Fibroblast of lung (primary cell): ENCODE measurements around the gene HAUS1. TPM values are rescaled to one million over a fixed set of nuclear protein-coding genes. Genes with fewer than 3 reads are reported as not detected.

Experiments used
- DNase-seq, 2 donors: peaks; one replicate each; pipeline versions ENCODE4 v3.0.0 to v3.0.0-alpha.2; 2010; ENCODE audit warnings: low read depth in 2 of 2
- H2AFZ ChIP-seq: 2 replicates; pipeline ENCODE4 v1.5.1; 2012; ENCODE audit warnings: low read length, control low read depth, inconsistent platforms
- H3K27ac ChIP-seq: 2 replicates; pipeline ENCODE4 v1.5.1; 2011; ENCODE audit warnings: low read length, control low read depth; ENCODE audit not compliant: insufficient read depth
- H3K27me3 ChIP-seq: 2 replicates; pipeline ENCODE4 v1.5.1; 2011; ENCODE audit warnings: mild to moderate bottlenecking, low read length; ENCODE audit not compliant: control insufficient read depth, insufficient read depth
- H3K36me3 ChIP-seq: 2 replicates; pipeline ENCODE4 v1.5.1; 2011; ENCODE audit warnings: low read length; ENCODE audit not compliant: control insufficient read depth, insufficient read depth
- H3K4me1 ChIP-seq: 2 replicates; pipeline ENCODE4 v1.5.1; 2011; ENCODE audit warnings: low read length; ENCODE audit not compliant: control insufficient read depth, insufficient read depth; ENCODE audit errors: extremely low read depth
- H3K4me2 ChIP-seq: 2 replicates; pipeline ENCODE4 v1.5.1; 2011; ENCODE audit warnings: low read length, control low read depth; ENCODE audit not compliant: insufficient read depth; ENCODE audit errors: extremely low read depth
- H3K4me3 ChIP-seq, 4 experiments: fragments of 200-600 bp in 1 of 4; sonication (generic) in 1 of 4; replicated peaks in 1 of 4; 2 replicates each; pipeline ENCODE4 v1.5.1; 2011 to 2016; ENCODE audit warnings: low read length in 4 of 4, low read depth in 3 of 4, mild to moderate bottlenecking in 3 of 4, control low read depth in 2 of 4, inconsistent platforms in 1 of 4, mixed read lengths in 1 of 4; ENCODE audit not compliant: insufficient read depth in 1 of 4; ENCODE audit errors: control extremely low read depth in 1 of 4
- H3K79me2 ChIP-seq: 2 replicates; pipeline ENCODE4 v1.5.1; 2012; ENCODE audit warnings: mild to moderate bottlenecking, low read length, inconsistent platforms; ENCODE audit not compliant: control insufficient read depth, insufficient read depth
- H3K9ac ChIP-seq: 2 replicates; pipeline ENCODE4 v1.5.1; 2011; ENCODE audit warnings: mild to moderate bottlenecking, low read length, control low read depth; ENCODE audit not compliant: insufficient read depth
- H3K9me3 ChIP-seq: 2 replicates; pipeline ENCODE4 v1.5.1; 2012; ENCODE audit warnings: low read depth, low read length; ENCODE audit not compliant: control insufficient read depth, insufficient read depth
- H4K20me1 ChIP-seq: 2 replicates; pipeline ENCODE4 v1.5.1; 2011; ENCODE audit warnings: low read length; ENCODE audit not compliant: control insufficient read depth, insufficient read depth; ENCODE audit errors: extremely low read depth
- CTCF ChIP-seq, 2 donors: IDR thresholded peaks in 1 of 2; conservative IDR thresholded peaks in 1 of 2; 1 replicate in 1 of 2; 2 replicates in 1 of 2; pipeline ENCODE4 v1.5.1; 2011 to 2012; ENCODE audit warnings: low read length in 2 of 2, control low read depth in 1 of 2, inconsistent platforms in 1 of 2, low read depth in 1 of 2, mild to moderate bottlenecking in 1 of 2
- EZH2 ChIP-seq: IDR thresholded peaks from 2 replicates; pipeline ENCODE4 v1.5.1; 2012; ENCODE audit warnings: low read length, control low read depth, mild to moderate bottlenecking; ENCODE audit errors: missing control alignments
- polyA plus RNA-seq, 2 donors: library from polyadenylated mRNA; depleted of rRNA in 1 of 2; stranded (reverse) in 1 of 2; unstranded in 1 of 2; fragments of >200 nt; gene quantifications; 2 replicates each; pipeline ENCODE4 v1.2.1, GENCODE V29; 2011 to 2012; ENCODE audit warnings: missing spikeins in 1 of 2
- total RNA-seq: library from RNA; depleted of rRNA; stranded (reverse); fragments of >200 nt; gene quantifications from 2 replicates; pipeline ENCODE4 v1.2.1, GENCODE V29; 2014

The HAUS1 gene
- total and polyA plus RNA-seq, 2 donors (not counting 1 experiment from before 2014, with no cell fraction given) = 25.4 to 52.8 TPM

DNA sequence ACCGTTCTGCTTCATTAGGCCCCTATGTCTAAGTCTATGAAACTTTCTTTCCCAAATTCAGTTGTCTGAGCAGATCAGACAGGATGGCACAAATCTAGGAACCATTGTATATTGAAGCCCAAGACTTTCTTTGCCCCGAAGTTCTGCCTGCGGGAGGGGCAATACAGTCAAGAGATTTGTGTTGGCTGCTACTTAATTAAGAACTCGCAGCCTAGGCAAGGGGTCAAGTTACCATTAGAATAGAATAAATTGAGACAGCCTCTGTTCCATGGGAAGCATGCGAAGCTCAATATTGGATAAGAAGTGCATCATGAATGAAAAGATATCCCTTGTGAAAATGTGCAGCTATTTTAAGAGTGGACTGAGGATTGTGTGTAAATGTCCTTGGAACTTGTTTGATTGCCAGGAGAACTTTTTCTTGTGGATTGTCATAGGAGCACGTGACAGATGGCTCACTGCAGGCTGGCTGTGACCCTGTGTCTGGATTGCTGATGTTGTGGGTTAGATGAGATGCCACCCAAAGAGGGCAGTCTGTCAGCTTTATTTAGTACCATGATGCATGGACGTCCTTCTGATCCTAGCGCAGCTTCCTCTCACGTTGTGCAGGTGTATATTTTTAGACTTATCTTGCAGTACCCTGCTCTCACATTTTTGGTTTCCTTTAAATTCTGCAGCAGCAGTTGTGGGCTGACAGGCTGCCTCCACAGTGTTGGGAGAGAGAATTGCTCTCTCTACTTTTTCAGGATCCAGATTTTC, 30.9 kb downstream of the HAUS1 start:
- Histone ChIP-seq H3K4me2 (no peak overlapping the region), H3K4me3 (no peak overlapping the region), H3K9ac (no peak overlapping the region), H4K20me1 (no peaks in the 10 kb centered on the region), H3K27ac (no peak overlapping the region), H3K36me3 (no peaks in the 10 kb centered on the region), H3K4me1 (no peaks in the 10 kb centered on the region), H3K27me3 (no peaks in the 10 kb centered on the region), H3K79me2 (no peaks in the 10 kb centered on the region), H2AFZ (no peak overlapping the region), H3K9me3 (no peaks in the 10 kb centered on the region)
- TF ChIP-seq EZH2 = no peak
- no peak for TF ChIP-seq CTCF (conservative IDR thresholded peaks at IDR 0.05 in 1 of 2, IDR thresholded peaks at IDR 0.05 in 1 of 2; ENCODE audit: low read depth in 1 of 2, low read length in 2 of 2)
- no peak for DNase-seq

- Histone ChIP-seq H3K27ac (no peak overlapping the region), H3K79me2 (no peaks in the 10 kb centered on the region), H3K4me3 (no peak overlapping the region), H3K9me3 (no peaks in the 10 kb centered on the region), H3K27me3 (no peaks in the 10 kb centered on the region), H3K9ac (no peak overlapping the region), H3K4me2 (no peak overlapping the region), H3K4me1 (no peaks in the 10 kb centered on the region), H3K36me3 (no peaks in the 10 kb centered on the region), H4K20me1 (no peaks in the 10 kb centered on the region), H2AFZ (no peak overlapping the region)
- no peak for DNase-seq
- TF ChIP-seq CTCF (conservative IDR thresholded peaks at IDR 0.05 in 1 of 2, IDR thresholded peaks at IDR 0.05 in 1 of 2; ENCODE audit: low read depth in 1 of 2, low read length in 2 of 2) = no peak
- TF ChIP-seq EZH2 = no peak
Observed at GRCh38 chr18:46140173-46140572, 36.0 kb downstream of the HAUS1 start.

GRCh38 chr18:46141199-46141598, 37.0 kb downstream of the HAUS1 start:
- Histone ChIP-seq H3K9ac (no peak overlapping the region), H3K27me3 (no peaks in the 10 kb centered on the region), H3K27ac (no peak overlapping the region), H3K79me2 (no peaks in the 10 kb centered on the region), H3K4me2 (no peak overlapping the region), H3K9me3 (no peaks in the 10 kb centered on the region), H3K36me3 (no peaks in the 10 kb centered on the region), H3K4me1 (no peaks in the 10 kb centered on the region), H4K20me1 (no peaks in the 10 kb centered on the region), H2AFZ (no peak overlapping the region), H3K4me3 (no peak overlapping the region)
- no peak for TF ChIP-seq CTCF (conservative IDR thresholded peaks at IDR 0.05 in 1 of 2, IDR thresholded peaks at IDR 0.05 in 1 of 2; ENCODE audit: low read depth in 1 of 2, low read length in 2 of 2)
- TF ChIP-seq EZH2 = no peak
- no peak for DNase-seq
